Cardiac fibroblast (primary cell): Measurements from ENCODE around the gene CYSRT1.

Experiments used
- DNase-seq, 2 donors: peaks; one replicate each; pipeline versions ENCODE4 v3.0.0 to v3.0.0-alpha.2; 2010; ENCODE audit warnings: low read depth in 2 of 2
- H3K4me3 ChIP-seq, 2 donors: replicated peaks in 1 of 2; 1 replicate in 1 of 2; 2 replicates in 1 of 2; pipeline ENCODE4 v1.5.1; 2011; ENCODE audit warnings: low read depth in 2 of 2, low read length in 2 of 2, mild to moderate bottlenecking in 2 of 2, moderate library complexity in 1 of 2
- CTCF ChIP-seq: IDR thresholded peaks from one replicate; pipeline ENCODE4 v1.5.1; 2011; ENCODE audit warnings: low read depth, mild to moderate bottlenecking, low read length, inconsistent platforms

CYSRT1 gene

GRCh38 chr9:137244486-137245449, 19.8 kb downstream of the CYSRT1 start:
- no peak overlapping the region for H3K4me3 ChIP-seq
- TF ChIP-seq CTCF = no peak
- DNase-seq = peak in 1 of 2 donors; percentile 10

- no peak overlapping the region for H3K4me3 ChIP-seq
- DNase-seq = no peak
- no peak for TF ChIP-seq CTCF
These were observed 20.8 kb downstream of the CYSRT1 start for GRCh38 chr9:137245450-137246421.

- DNase-seq = no peak
- no peak overlapping the region for H3K4me3 ChIP-seq
These were observed 22.4 kb downstream of the CYSRT1 start for GRCh38 chr9:137247135-137247915.

GRCh38 chr9:137247916-137248175, 22.9 kb downstream of the CYSRT1 start:
- DNase-seq = no peak
- no peak overlapping the region for H3K4me3 ChIP-seq
- no peak for TF ChIP-seq CTCF

More at GRCh38 chr9:137247135-137247915, 22.4 kb downstream of the CYSRT1 start:
- TF ChIP-seq CTCF = no peak

GRCh38 chr9:137250329-137251193, 25.6 kb downstream of the CYSRT1 start:
- DNase-seq = no peak
- TF ChIP-seq CTCF = no peak
- no peak overlapping the region for H3K4me3 ChIP-seq

- no peak for DNase-seq
- no peak for TF ChIP-seq CTCF
- H3K4me3 ChIP-seq = no peak within 1 kb of the TSS
These were observed 26.2 kb downstream of the CYSRT1 start, which contains the start of gene STPG3 for GRCh38 chr9:137251194-137251461. Gene STPG3 (plus strand): TSS chr9:137251286. CDS start chr9:137251287, 1 bp downstream.
